Eye (tissue), 1 donor: ENCODE data around the gene OR1I1.

ENCODE experiments used
- DNase-seq: peaks from one replicate; pipeline ENCODE4 v3.0.0-alpha.2; 2015

The OR1I1 gene

GRCh38 chr19:15120135-15121026 lies 38.4 kb downstream of the OR1I1 start:
- no peak for DNase-seq

GRCh38 chr19:15122331-15123030 lies 40.5 kb downstream of the OR1I1 start:
- no peak for DNase-seq

GRCh38 chr19:15123031-15123890 lies 41.2 kb downstream of the OR1I1 start:
- no peak for DNase-seq

- DNase-seq, result no peak
These were observed 41.9 kb downstream of the OR1I1 start for GRCh38 chr19:15123900-15124299.

GRCh38 chr19:15124572-15125231 lies 42.7 kb downstream of the OR1I1 start:
- no peak for DNase-seq

- peak; percentile 99 for DNase-seq
These were observed 43.4 kb downstream of the OR1I1 start for GRCh38 chr19:15125232-15126067.

GRCh38 chr19:15126131-15126910 lies 44.3 kb downstream of the OR1I1 start:
- no peak for DNase-seq

GRCh38 chr19:15128162-15128770 lies 46.3 kb downstream of the OR1I1 start:
- DNase-seq, result no peak

GRCh38 chr19:15129856-15130585 lies 48.0 kb downstream of the OR1I1 start:
- DNase-seq, result no peak

- no peak for DNase-seq
These were observed 54.4 kb downstream of the OR1I1 start for GRCh38 chr19:15136234-15136954.

GRCh38 chr19:15137777-15138176 lies 55.8 kb downstream of the OR1I1 start:
- DNase-seq, result no peak

GRCh38 chr19:15138427-15138826 lies 56.4 kb downstream of the OR1I1 start:
- DNase-seq, result no peak

GRCh38 chr19:15141143-15141542 lies 59.1 kb downstream of the OR1I1 start:
- DNase-seq, result no peak

GRCh38 chr19:15142313-15142712 lies 60.3 kb downstream of the OR1I1 start:
- DNase-seq, result no peak
